Neural cell (in vitro differentiated cells): ENCODE results near the gene ATP5PO. TPM values are rescaled to one million over a fixed set of nuclear protein-coding genes. Genes with fewer than 3 reads are reported as not detected.

ENCODE experiments used
- H2AFZ ChIP-seq: fragments of 200-600, 300-800 bp; sonication (generic), shearing (Covaris generic); 2 replicates; pipeline ENCODE4 v1.6.0; 2014; ENCODE audit warnings: low read depth, mild to moderate bottlenecking, antibody characterized with exemption, low read length, moderate library complexity
- H3F3A ChIP-seq: fragments of 200-600 bp; shearing (Covaris generic); 2 replicates; pipeline ENCODE4 v1.6.1; 2016; ENCODE audit warnings: mild to moderate bottlenecking, moderate library complexity, mixed read lengths, antibody characterized with exemption, low read length; ENCODE audit not compliant: insufficient read depth, poor library complexity, severe bottlenecking
- H3K27ac ChIP-seq: fragments of 200-600, 300-800 bp; sonication (generic), shearing (Covaris generic); 2 replicates; pipeline ENCODE4 v1.5.1; 2014; ENCODE audit warnings: mild to moderate bottlenecking, low read length, moderate library complexity
- H3K27me3 ChIP-seq: fragments of 300-800, 200-600 bp; sonication (generic), shearing (Covaris generic); 2 replicates; pipeline ENCODE4 v1.6.0; 2014; ENCODE audit warnings: mild to moderate bottlenecking, low read depth, low read length, moderate library complexity; ENCODE audit not compliant: insufficient read depth
- H3K36me3 ChIP-seq: fragments of 300-800, 200-600 bp; sonication (generic), shearing (Covaris generic); 2 replicates; pipeline ENCODE4 v1.5.1; 2014; ENCODE audit warnings: mild to moderate bottlenecking, antibody characterized with exemption, low read length, moderate library complexity; ENCODE audit not compliant: insufficient read depth
- H3K4me2 ChIP-seq: fragments of 300-800, 200-600 bp; sonication (generic), shearing (Covaris generic); 2 replicates; pipeline ENCODE4 v1.6.0; 2014; ENCODE audit warnings: mild to moderate bottlenecking, low read length
- H3K4me3 ChIP-seq: fragments of 300-800, 200-600 bp; sonication (generic), shearing (Covaris generic); 2 replicates; pipeline ENCODE4 v1.5.1; 2014; ENCODE audit warnings: mild to moderate bottlenecking, low read length, moderate library complexity
- H3K79me2 ChIP-seq: fragments of 200-600 bp; shearing (Covaris generic); replicated peaks from 2 replicates; pipeline ENCODE4 v1.6.0; 2014; ENCODE audit warnings: mild to moderate bottlenecking, low read length, moderate library complexity; ENCODE audit not compliant: insufficient read depth
- H3K9ac ChIP-seq: fragments of 300-800, 200-600 bp; sonication (generic), shearing (Covaris generic); 2 replicates; pipeline ENCODE4 v1.6.1; 2016; ENCODE audit warnings: mild to moderate bottlenecking, low read length, mixed read lengths
- H3K9me2 ChIP-seq: fragments of 200-600 bp; shearing (Covaris generic); 2 replicates; pipeline ENCODE4 v1.6.1; 2016; ENCODE audit warnings: mild to moderate bottlenecking, low read length, mixed read lengths; ENCODE audit not compliant: insufficient read depth
- H3K9me3 ChIP-seq: fragments of 200-600, 300-800 bp; sonication (generic), shearing (Covaris generic); 2 replicates; pipeline ENCODE4 v1.6.1; 2016; ENCODE audit warnings: mild to moderate bottlenecking, mixed run types, low read length, moderate library complexity, mixed read lengths
- H4K20me1 ChIP-seq: fragments of 200-600 bp; shearing (Covaris generic); 2 replicates; pipeline ENCODE4 v1.6.1; 2016; ENCODE audit warnings: mild to moderate bottlenecking, mixed run types; ENCODE audit not compliant: insufficient read depth
- EP300 ChIP-seq: fragments of 450-650 bp; conservative IDR thresholded peaks from 2 replicates; pipeline ENCODE4 v1.6.1; 2014; ENCODE audit warnings: antibody characterized with exemption, mild to moderate bottlenecking, moderate library complexity; ENCODE audit not compliant: poor library complexity, severe bottlenecking
- EZH2 ChIP-seq: fragments of 200-600, 300-800 bp; shearing (Covaris generic), sonication (generic); IDR thresholded peaks from 2 replicates; pipeline ENCODE4 v1.6.1; 2014; ENCODE audit warnings: antibody characterized with exemption, low read length, borderline replicate concordance, mild to moderate bottlenecking; ENCODE audit not compliant: insufficient read depth, poor library complexity, severe bottlenecking
- MXI1 ChIP-seq: fragments of 450-650 bp; conservative IDR thresholded peaks from 2 replicates; pipeline ENCODE4 v1.6.1; 2014; ENCODE audit warnings: antibody characterized with exemption, mild to moderate bottlenecking; ENCODE audit not compliant: poor library complexity, severe bottlenecking
- POLR2AphosphoS5 ChIP-seq: IDR thresholded peaks from 2 replicates; pipeline ENCODE4 v1.6.1; 2012
- RAD21 ChIP-seq: fragments of 450-650 bp; conservative IDR thresholded peaks from 2 replicates; pipeline ENCODE4 v1.6.1; 2014; ENCODE audit warnings: antibody characterized with exemption, mild to moderate bottlenecking, moderate library complexity
- SMC3 ChIP-seq: fragments of 450-650 bp; conservative IDR thresholded peaks from 2 replicates; pipeline ENCODE4 v1.6.1; 2014; ENCODE audit warnings: antibody characterized with exemption, mild to moderate bottlenecking, moderate library complexity; ENCODE audit not compliant: poor library complexity
- TAF1 ChIP-seq: IDR thresholded peaks from 2 replicates; pipeline ENCODE4 v1.6.1; 2012; ENCODE audit warnings: low read depth
- polyA plus RNA-seq: library from polyadenylated mRNA; depleted of rRNA; stranded (reverse); fragments of >200 nt; gene quantifications from 2 replicates; pipeline ENCODE4 v1.2.3, GENCODE V29; 2014
- TF ChIP-seq, protein P1 (sequence below): fragments of 450-650 bp; IDR thresholded peaks from 2 replicates; pipeline ENCODE4 v1.5.1; 2014; ENCODE audit warnings: antibody characterized with exemption, mild to moderate bottlenecking, moderate library complexity; ENCODE audit not compliant: poor library complexity, severe bottlenecking

The ATP5PO gene
- polyA plus RNA-seq, 1 donor from 2014 or later = 439 TPM

DNA sequence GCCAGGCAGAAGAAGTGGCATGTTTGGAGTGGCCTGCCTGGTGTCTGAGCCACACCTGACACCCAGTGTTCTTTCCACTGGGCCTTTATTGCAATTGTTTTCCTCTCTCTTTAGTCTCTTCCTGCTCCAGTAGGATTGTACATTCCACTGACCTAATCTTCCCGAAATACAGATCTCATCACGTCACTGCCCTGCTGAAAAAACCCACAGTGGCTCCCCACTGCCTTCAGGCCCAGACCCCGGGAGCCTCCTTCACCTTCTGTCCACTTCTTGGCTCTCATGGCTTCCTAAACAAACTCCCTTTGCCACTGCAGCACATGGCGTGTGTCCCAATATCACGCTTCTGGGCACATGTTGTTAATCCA, 25.3 kb upstream of the ATP5PO start:
- Histone ChIP-seq H3F3A (no peaks in the 10 kb centered on the region), H3K27ac (no peak overlapping the region), H3K9me2 (no peaks in the 10 kb centered on the region), H3K4me3 (no peak overlapping the region), H3K9me3 (no peaks in the 10 kb centered on the region), H3K36me3 (no peaks in the 10 kb centered on the region), H3K4me2 (no peak overlapping the region), H3K79me2 (no peaks in the 10 kb centered on the region), H4K20me1 (no peaks in the 10 kb centered on the region), H3K27me3 (no peaks in the 10 kb centered on the region), H2AFZ (no peak overlapping the region), H3K9ac (no peak overlapping the region)
- no peak for TF ChIP-seq MXI1
- TF ChIP-seq, protein P1, sequence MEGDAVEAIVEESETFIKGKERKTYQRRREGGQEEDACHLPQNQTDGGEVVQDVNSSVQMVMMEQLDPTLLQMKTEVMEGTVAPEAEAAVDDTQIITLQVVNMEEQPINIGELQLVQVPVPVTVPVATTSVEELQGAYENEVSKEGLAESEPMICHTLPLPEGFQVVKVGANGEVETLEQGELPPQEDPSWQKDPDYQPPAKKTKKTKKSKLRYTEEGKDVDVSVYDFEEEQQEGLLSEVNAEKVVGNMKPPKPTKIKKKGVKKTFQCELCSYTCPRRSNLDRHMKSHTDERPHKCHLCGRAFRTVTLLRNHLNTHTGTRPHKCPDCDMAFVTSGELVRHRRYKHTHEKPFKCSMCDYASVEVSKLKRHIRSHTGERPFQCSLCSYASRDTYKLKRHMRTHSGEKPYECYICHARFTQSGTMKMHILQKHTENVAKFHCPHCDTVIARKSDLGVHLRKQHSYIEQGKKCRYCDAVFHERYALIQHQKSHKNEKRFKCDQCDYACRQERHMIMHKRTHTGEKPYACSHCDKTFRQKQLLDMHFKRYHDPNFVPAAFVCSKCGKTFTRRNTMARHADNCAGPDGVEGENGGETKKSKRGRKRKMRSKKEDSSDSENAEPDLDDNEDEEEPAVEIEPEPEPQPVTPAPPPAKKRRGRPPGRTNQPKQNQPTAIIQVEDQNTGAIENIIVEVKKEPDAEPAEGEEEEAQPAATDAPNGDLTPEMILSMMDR = no peak
- TF ChIP-seq EP300 = no peak
- no peak for TF ChIP-seq POLR2AphosphoS5
- TF ChIP-seq SMC3 = no peak
- TF ChIP-seq TAF1 = no peak

DNA sequence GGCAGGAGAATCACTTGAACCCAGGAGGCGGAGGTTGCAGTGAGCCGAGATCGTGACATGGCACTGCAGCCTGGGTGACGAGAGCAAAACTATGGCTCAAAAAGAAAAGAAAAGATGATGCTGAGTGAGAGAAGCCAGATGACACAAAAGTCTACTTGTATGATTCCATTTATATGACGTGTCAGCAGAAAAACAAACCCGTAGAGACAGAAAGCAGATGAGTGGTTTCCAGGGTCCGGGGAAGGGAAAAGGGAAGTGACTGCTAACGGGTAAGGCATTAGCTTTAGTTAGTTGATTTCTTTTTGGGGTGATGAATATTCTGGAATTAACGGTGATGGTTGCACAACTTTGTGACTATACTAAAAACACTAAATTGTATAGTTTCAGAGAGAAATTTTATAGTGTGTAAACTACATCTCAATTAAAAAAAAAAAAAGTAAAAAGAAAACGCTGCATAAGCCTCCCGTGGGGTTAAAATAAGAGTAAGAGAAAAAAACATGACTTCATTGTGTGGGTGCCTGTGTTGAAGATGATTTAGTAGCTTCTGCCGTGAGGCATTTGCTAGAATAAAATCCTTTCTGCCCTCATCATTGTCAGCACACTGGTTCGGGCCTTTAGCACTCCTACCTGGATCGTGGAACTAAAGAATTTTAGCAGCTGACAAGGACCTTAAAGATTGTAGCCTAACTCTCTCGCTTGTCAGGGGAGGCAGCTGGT, 24.7 kb upstream of the ATP5PO start:
- Histone ChIP-seq H3K27me3 (no peaks in the 10 kb centered on the region), H3K36me3 (no peaks in the 10 kb centered on the region), H4K20me1 (no peaks in the 10 kb centered on the region), H3K27ac (no peak overlapping the region), H2AFZ (no peak overlapping the region), H3K9me3 (no peaks in the 10 kb centered on the region), H3K4me3 (no peak overlapping the region), H3K9ac (no peak overlapping the region), H3K79me2 (no peaks in the 10 kb centered on the region), H3K9me2 (no peaks in the 10 kb centered on the region), H3F3A (no peaks in the 10 kb centered on the region), H3K4me2 (no peak overlapping the region)
- no peak for TF ChIP-seq MXI1
- no peak for TF ChIP-seq TAF1
- TF ChIP-seq RAD21 = no peak
- TF ChIP-seq EZH2 = no peak
- TF ChIP-seq POLR2AphosphoS5 = no peak
- no peak for TF ChIP-seq EP300
- TF ChIP-seq SMC3 = no peak
- TF ChIP-seq, protein P1 = no peak

DNA sequence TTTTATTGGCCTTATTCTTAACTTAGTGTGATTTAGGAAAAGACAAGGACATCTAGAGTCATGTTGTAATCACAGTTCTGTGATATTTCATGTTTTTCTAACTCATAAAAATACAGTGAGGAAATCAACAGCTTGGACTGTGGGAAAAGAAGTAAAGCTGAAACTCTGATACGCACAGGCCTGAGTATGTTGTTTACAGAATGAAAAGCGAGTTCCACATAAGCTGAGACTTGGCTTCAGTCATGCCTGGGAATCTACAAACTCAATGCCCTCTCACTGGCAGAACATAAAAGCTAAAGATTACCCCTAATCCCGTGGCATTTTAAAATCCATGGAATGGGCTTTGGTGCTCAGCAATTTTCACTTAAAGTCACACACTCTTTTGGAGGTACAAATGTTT, 23.6 kb upstream of the ATP5PO start:
- H3K79me2 ChIP-seq = no peaks in the 10 kb centered on the region
- no peaks in the 10 kb centered on the region for H3F3A ChIP-seq
- TF ChIP-seq EP300 = no peak
- no peak for TF ChIP-seq TAF1
- H3K9me2 ChIP-seq = no peaks in the 10 kb centered on the region
- H3K9ac ChIP-seq = no peak overlapping the region
- no peak overlapping the region for H3K4me3 ChIP-seq
- H3K27me3 ChIP-seq = no peaks in the 10 kb centered on the region
- H3K36me3 ChIP-seq = no peaks in the 10 kb centered on the region
- no peak overlapping the region for H3K4me2 ChIP-seq
- H4K20me1 ChIP-seq = no peaks in the 10 kb centered on the region
- H3K9me3 ChIP-seq = no peaks in the 10 kb centered on the region
- H3K27ac ChIP-seq = no peak overlapping the region
- no peak overlapping the region for H2AFZ ChIP-seq
